K562 (cell line): ENCODE measurements around the gene RASSF3. TPM values are rescaled to one million over a fixed set of nuclear protein-coding genes. Genes with fewer than 3 reads are reported as not detected.

ENCODE experiments used
- ATAC-seq: fragments of 200-7000 bp; cut with Tn5 transposase; 3 replicates; pipeline ENCODE4 v1.9.1; 2020; ENCODE audit warnings: moderate library complexity
- BruUV-seq: library from RNA; stranded (reverse); fragments of 400-500 nt; replicated peaks from 2 replicates; lab custom pipeline; 2021; lab: Mats Ljungman, UMichigan
- CTCF ChIA-PET: fragments of 300-600 bp; formaldehyde crosslinking; extraction: SDS; loops from one replicate; lab custom pipeline; 2021; ENCODE audit warnings: low intra/inter-chr PET ratio; lab: Yijun Ruan, JAX
- POLR2A ChIA-PET: fragments of 300-600, 350-650 bp; sonication (Branson Sonifier 250); formaldehyde crosslinking; extraction: SDS; loops from one replicate; lab custom pipeline; 2021; ENCODE audit warnings: antibody characterized with exemption, inconsistent platforms; lab: Yijun Ruan, JAX
- DNase-seq, 4 experiments: peaks; one replicate each; pipeline versions ENCODE4 v3.0.0 to v3.0.0-alpha.2; 2011 to 2018; ENCODE audit warnings: low spot score in 3 of 4, mixed read lengths in 3 of 4; ENCODE audit errors: extremely low read depth in 1 of 4
- FAIRE-seq: peaks from 2 replicates; lab custom pipeline; 2011; peaks lifted over from hg19 to GRCh38; lab: Jason Lieb, UNC
- H2AFZ ChIP-seq: 2 replicates; pipeline ENCODE4 v1.6.0; 2011; ENCODE audit warnings: low read depth, low read length, control low read depth, inconsistent platforms
- H3K27ac ChIP-seq: fragments of 200-600 bp; 3 replicates; pipeline ENCODE4 v1.8.0; 2011; ENCODE audit warnings: low read depth, mild to moderate bottlenecking, control low read depth, inconsistent platforms, low read length, moderate library complexity, mixed read lengths; ENCODE audit errors: extremely low read depth
- H3K27me3 ChIP-seq, 2 experiments: fragments of 300-600 bp in 1 of 2; 2 replicates in 1 of 2; 3 replicates in 1 of 2; pipeline versions ENCODE4 v1.6.0 to v1.8.0; 2011; ENCODE audit warnings: inconsistent platforms in 2 of 2, low read length in 2 of 2, mild to moderate bottlenecking in 1 of 2, mixed read lengths in 1 of 2, moderate library complexity in 1 of 2; ENCODE audit not compliant: control insufficient read depth in 2 of 2, insufficient read depth in 2 of 2
- H3K36me3 ChIP-seq: fragments of 300-600 bp; 3 replicates; pipeline ENCODE4 v1.8.0; 2011; ENCODE audit warnings: mild to moderate bottlenecking, low read length, inconsistent platforms; ENCODE audit not compliant: control insufficient read depth, insufficient read depth
- H3K4me1 ChIP-seq, 2 experiments: fragments of 200-600 bp in 1 of 2; replicated peaks in 1 of 2; 2 replicates in 1 of 2; 3 replicates in 1 of 2; pipeline versions ENCODE4 v1.5.1 to v1.8.0; 2011; ENCODE audit warnings: inconsistent platforms in 2 of 2, low read length in 2 of 2, mild to moderate bottlenecking in 1 of 2, mixed read lengths in 1 of 2, moderate library complexity in 1 of 2; ENCODE audit not compliant: control insufficient read depth in 2 of 2, insufficient read depth in 2 of 2
- H3K4me2 ChIP-seq: 2 replicates; pipeline ENCODE4 v1.6.1; 2011; ENCODE audit warnings: low read length, control low read depth, inconsistent platforms, mixed read lengths; ENCODE audit not compliant: insufficient read depth
- H3K4me3 ChIP-seq: fragments of 200-600 bp; sonication (generic), shearing (Covaris generic); 2 replicates; pipeline ENCODE4 v1.5.1; 2016; ENCODE audit warnings: control low read depth, inconsistent platforms
- H3K79me2 ChIP-seq: fragments of 200-600 bp; 3 replicates; pipeline ENCODE4 v1.8.0; 2011; ENCODE audit warnings: low read length, inconsistent platforms; ENCODE audit not compliant: control insufficient read depth, insufficient read depth
- H3K9ac ChIP-seq, 2 experiments: 2 replicates each; pipeline versions ENCODE4 v1.6.0 to v1.6.1; 2011; ENCODE audit warnings: low read depth in 2 of 2, low read length in 2 of 2, control low read depth in 1 of 2, inconsistent platforms in 1 of 2, mild to moderate bottlenecking in 1 of 2, mixed read lengths in 1 of 2; ENCODE audit not compliant: insufficient read depth in 1 of 2
- H3K9me1 ChIP-seq: one replicate; pipeline ENCODE4 v1.6.0; 2011; ENCODE audit warnings: inconsistent platforms, mild to moderate bottlenecking, low read length, moderate library complexity; ENCODE audit not compliant: control insufficient read depth, insufficient read depth
- H3K9me3 ChIP-seq: replicated peaks from 2 replicates; pipeline ENCODE4 v1.5.1; 2011; ENCODE audit warnings: low read depth, low read length, inconsistent platforms; ENCODE audit not compliant: control insufficient read depth, insufficient read depth
- H4K20me1 ChIP-seq: replicated peaks from 2 replicates; pipeline ENCODE4 v1.6.1; 2011; ENCODE audit warnings: low read length, inconsistent platforms, mixed read lengths; ENCODE audit not compliant: control insufficient read depth, insufficient read depth
- BCL6 ChIP-seq: fragments of 250-450 bp; sonication (Bioruptor Pico); IDR thresholded peaks from 2 replicates; pipeline ENCODE4 v1.4.0; 2020
- CBX3 ChIP-seq, 2 experiments: IDR thresholded peaks; 1 replicate in 1 of 2; 2 replicates in 1 of 2; pipeline ENCODE4 v1.6.1; 2012; ENCODE audit warnings: inconsistent platforms in 2 of 2, low read length in 2 of 2, borderline replicate concordance in 1 of 2, control low read depth in 1 of 2
- HNRNPL ChIP-seq: fragments of 200-400 bp; formaldehyde crosslinking; IDR thresholded peaks from 2 replicates; pipeline ENCODE4 v1.6.1; 2017; ENCODE audit warnings: low read depth, mild to moderate bottlenecking, low read length
- NRF1 ChIP-seq, 2 experiments: fragments of 450-650 bp; IDR thresholded peaks in 1 of 2; conservative IDR thresholded peaks in 1 of 2; 2 replicates each; pipeline ENCODE4 v1.6.1; 2014; ENCODE audit warnings: mild to moderate bottlenecking in 2 of 2
- SMAD3 ChIP-seq: fragments of 450-650 bp; formaldehyde crosslinking; conservative IDR thresholded peaks from 2 replicates; pipeline ENCODE4 v1.4.0; 2020; ENCODE audit warnings: mild to moderate bottlenecking
- SUPT5H ChIP-seq: fragments of 450-650 bp; IDR thresholded peaks from 2 replicates; pipeline ENCODE4 v1.6.1; 2016
- TBL1XR1 ChIP-seq, 2 experiments: IDR thresholded peaks; 2 replicates each; pipeline ENCODE4 v1.6.1; 2012; ENCODE audit warnings: improper control_type of control experiment in 2 of 2, low read length in 2 of 2, mild to moderate bottlenecking in 1 of 2
- THRA ChIP-seq: fragments of 450-650 bp; IDR thresholded peaks from 2 replicates; pipeline ENCODE4 v1.6.1; 2017; ENCODE audit warnings: mild to moderate bottlenecking, moderate library complexity
- UBTF ChIP-seq, 2 experiments: IDR thresholded peaks; 2 replicates each; pipeline ENCODE4 v1.6.1; 2012; ENCODE audit warnings: improper control_type of control experiment in 2 of 2, low read depth in 2 of 2, low read length in 2 of 2, borderline replicate concordance in 1 of 2
- ZEB2 ChIP-seq: fragments of 450-650 bp; IDR thresholded peaks from 2 replicates; pipeline ENCODE4 v1.6.1; 2016
- ZNF212 ChIP-seq: fragments of 450-650 bp; formaldehyde crosslinking; IDR thresholded peaks from 2 replicates; pipeline ENCODE4 v1.4.0; 2020; ENCODE audit warnings: mild to moderate bottlenecking
- ZNF263 ChIP-seq: sonication (generic); formaldehyde crosslinking; IDR thresholded peaks from 2 replicates; pipeline ENCODE4 v1.8.0; 2022; ENCODE audit warnings: mild to moderate bottlenecking, missing genetic modification reagents, borderline replicate concordance
- ZNF436 ChIP-seq: fragments of 250-450, 450-650 bp; sonication (Bioruptor Pico); formaldehyde crosslinking; IDR thresholded peaks from 2 replicates; pipeline ENCODE4 v1.7.0; 2020; ENCODE audit warnings: mild to moderate bottlenecking
- ZNF644 ChIP-seq: fragments of 200-800 bp; sonication (Bioruptor generic); IDR thresholded peaks from 2 replicates; pipeline ENCODE4 v1.6.1; 2016; ENCODE audit warnings: low read depth, missing genetic modification characterization, missing compliant biosample characterization
- WGBS: fragments of 100-300 bp; shearing (Covaris generic); methylation state at CpG from one replicate; pipeline ENCODE4 v1.1.6; 2016; ENCODE audit warnings: low coverage, mixed read lengths; ENCODE audit not compliant: insufficient coverage; ENCODE audit errors: missing lambda C conversion rate; 5-methylcytosine and 5-hydroxymethylcytosine counted together
- in situ Hi-C: fragments of 300-500 bp; cut with MboI; formaldehyde crosslinking; loops from 4 replicates; pipeline ENCODE4 v1.15.0; 2018; ENCODE audit warnings: inconsistent platforms, mixed read lengths
- intact Hi-C: fragments of 100-400 bp; cut with micrococcal nuclease; formaldehyde crosslinking; loops from 2 replicates; pipeline ENCODE4 v1.14.2; 2022
- polyA plus RNA-seq, 8 experiments: library from polyadenylated mRNA; depleted of rRNA in 4 of 8; stranded (reverse) in 5 of 8; unstranded in 3 of 8; fragments of >200 nt; fragmentation: Nextera tagmentation in 2 of 8; fragmentation: Illumina TruSeq in 1 of 8; extraction: Ambion mirVana in 2 of 8; extraction: Trizol in 1 of 8; gene quantifications; 2 replicates each; pipeline versions ENCODE4 v1.2.1 to v1.2.3, GENCODE V29; 2011 to 2014; ENCODE audit warnings: inconsistent platforms in 1 of 8, missing spikeins in 1 of 8
- total RNA-seq, 7 experiments: library from RNA; depleted of rRNA in 6 of 7; stranded (reverse); fragments of >200 nt in 6 of 7; fragmentation: Illumina TruSeq in 2 of 7; extraction: Trizol in 2 of 7; gene quantifications; 2 replicates each; pipeline versions ENCODE4 v1.2.1 to v1.2.3, GENCODE V29; 2011 to 2021; ENCODE audit warnings: low replicate concordance in 1 of 7
- TF ChIP-seq, protein P1 (sequence below): fragments of 200-800 bp; sonication (Bioruptor generic); IDR thresholded peaks from 2 replicates; pipeline ENCODE4 v1.6.1; 2017; ENCODE audit warnings: missing genetic modification characterization, missing compliant biosample characterization

RASSF3 gene
- total and polyA plus RNA-seq, 9 of the 15 experiments (the other 6 are each of a cell fraction or from before 2014, with no cell fraction given) = 3.7 to 39.2 (median 20.2) TPM

- Histone ChIP-seq H3K9ac (peak overlapping the region; percentile 72 to 76; a peak in 3 of 4 replicates), H3K79me2 (peaks cover 37% of the 10 kb centered on the region), H3K4me3 (peak overlapping the region; percentile 87), H3K9me3 (no peaks in the 10 kb centered on the region), H3K4me1 (peaks cover 8 to 20% of the 10 kb centered on the region in 2 experiments; a peak in 4 of 5 replicates), H4K20me1 (no peaks in the 10 kb centered on the region), H3K36me3 (peaks cover 17% of the 10 kb centered on the region; the same call in 1 of the 3 replicates), H3K4me2 (peak overlapping the region; percentile 88), H3K9me1 (no peaks in the 10 kb centered on the region), H3K27ac (peak overlapping the region; percentile 80), H3K27me3 (no peaks in the 10 kb centered on the region), H2AFZ (peak overlapping the region; percentile 99)
- intact Hi-C loops = loop anchor here (1.0 to 5.0 kb wide), 3 partner anchors 60 to 157 kb away; partner anchors contain the start of gene TBK1
- CTCF ChIA-PET = interaction anchor here (0.8 to 1.4 kb wide), 2 partner anchors 59 to 60 kb away, joined by 3 to 6 read pairs; no protein-coding TSS in a partner anchor
- no TSS peak for BruUV-seq
- FAIRE-seq (peak; percentile 80), DNase-seq (peak; percentile 47 to 83 (median 62)), ATAC-seq (peak; percentile 61)
- POLR2A ChIA-PET = interaction anchor here (0.6 to 1.6 kb wide), 12 partner anchors 8 to 112 kb away, joined by 3 to 7 read pairs (median 4); no protein-coding TSS in a partner anchor
- under 1% methylated on average over 16 of the region's 16 CpGs for WGBS
- in situ Hi-C loops = no loop called here
- TF ChIP-seq NRF1 (conservative IDR thresholded peaks at IDR 0.05 in 1 of 2, IDR thresholded peaks at IDR 0.05 in 1 of 2) (0 out of 4 replicates have a peak, but pooled peaks of 1 of the 2 experiments have one; percentile 14), ZNF263 (no peak), ZEB2 (peak; percentile 45; the same call in 1 of the 2 replicates), ZNF644 (tag) (no peak), THRA (no peak), UBTF (IDR thresholded peaks at IDR 0.05; ENCODE audit: borderline replicate concordance in 1 of 2, low read depth in 2 of 2, low read length in 2 of 2) (peak in 1 of 2 experiments; percentile 69; a peak in 2 of 4 replicates), HNRNPL (no peak), SUPT5H (peak; percentile 61), BCL6 (no peak), ZNF436 (CRISPR knock-in tag) (no peak), ZNF212 (no peak), TBL1XR1 (IDR thresholded peaks at IDR 0.05; ENCODE audit: low read length in 2 of 2) (no peak), SMAD3 (CRISPR knock-in tag) (no peak), CBX3 (IDR thresholded peaks at IDR 0.05; ENCODE audit: borderline replicate concordance in 1 of 2, low read length in 2 of 2) (0 out of 3 replicates have a peak, but pooled peaks of 1 of the 2 experiments have one; percentile 11)
- TF ChIP-seq, protein P1, sequence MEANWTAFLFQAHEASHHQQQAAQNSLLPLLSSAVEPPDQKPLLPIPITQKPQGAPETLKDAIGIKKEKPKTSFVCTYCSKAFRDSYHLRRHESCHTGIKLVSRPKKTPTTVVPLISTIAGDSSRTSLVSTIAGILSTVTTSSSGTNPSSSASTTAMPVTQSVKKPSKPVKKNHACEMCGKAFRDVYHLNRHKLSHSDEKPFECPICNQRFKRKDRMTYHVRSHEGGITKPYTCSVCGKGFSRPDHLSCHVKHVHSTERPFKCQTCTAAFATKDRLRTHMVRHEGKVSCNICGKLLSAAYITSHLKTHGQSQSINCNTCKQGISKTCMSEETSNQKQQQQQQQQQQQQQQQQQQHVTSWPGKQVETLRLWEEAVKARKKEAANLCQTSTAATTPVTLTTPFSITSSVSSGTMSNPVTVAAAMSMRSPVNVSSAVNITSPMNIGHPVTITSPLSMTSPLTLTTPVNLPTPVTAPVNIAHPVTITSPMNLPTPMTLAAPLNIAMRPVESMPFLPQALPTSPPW (CRISPR knock-in tag) = no peak
Measured at GRCh38 chr12:64608901-64609535, 1.3 kb upstream of the RASSF3 start.
